Neural cell (in vitro differentiated cells): ENCODE data around the gene MYO5C. TPM values are rescaled to one million over a fixed set of nuclear protein-coding genes. Genes with fewer than 3 reads are reported as not detected.

Source experiments
- H2AFZ ChIP-seq: fragments of 200-600, 300-800 bp; sonication (generic), shearing (Covaris generic); 2 replicates; pipeline ENCODE4 v1.6.0; 2014; ENCODE audit warnings: low read depth, mild to moderate bottlenecking, antibody characterized with exemption, low read length, moderate library complexity
- H3F3A ChIP-seq: fragments of 200-600 bp; shearing (Covaris generic); 2 replicates; pipeline ENCODE4 v1.6.1; 2016; ENCODE audit warnings: mild to moderate bottlenecking, moderate library complexity, mixed read lengths, antibody characterized with exemption, low read length; ENCODE audit not compliant: insufficient read depth, poor library complexity, severe bottlenecking
- H3K27ac ChIP-seq: fragments of 200-600, 300-800 bp; sonication (generic), shearing (Covaris generic); 2 replicates; pipeline ENCODE4 v1.5.1; 2014; ENCODE audit warnings: mild to moderate bottlenecking, low read length, moderate library complexity
- H3K27me3 ChIP-seq: fragments of 300-800, 200-600 bp; sonication (generic), shearing (Covaris generic); 2 replicates; pipeline ENCODE4 v1.6.0; 2014; ENCODE audit warnings: mild to moderate bottlenecking, low read depth, low read length, moderate library complexity; ENCODE audit not compliant: insufficient read depth
- H3K36me3 ChIP-seq: fragments of 300-800, 200-600 bp; sonication (generic), shearing (Covaris generic); 2 replicates; pipeline ENCODE4 v1.5.1; 2014; ENCODE audit warnings: mild to moderate bottlenecking, antibody characterized with exemption, low read length, moderate library complexity; ENCODE audit not compliant: insufficient read depth
- H3K4me2 ChIP-seq: fragments of 300-800, 200-600 bp; sonication (generic), shearing (Covaris generic); 2 replicates; pipeline ENCODE4 v1.6.0; 2014; ENCODE audit warnings: mild to moderate bottlenecking, low read length
- H3K4me3 ChIP-seq: fragments of 300-800, 200-600 bp; sonication (generic), shearing (Covaris generic); 2 replicates; pipeline ENCODE4 v1.5.1; 2014; ENCODE audit warnings: mild to moderate bottlenecking, low read length, moderate library complexity
- H3K79me2 ChIP-seq: fragments of 200-600 bp; shearing (Covaris generic); replicated peaks from 2 replicates; pipeline ENCODE4 v1.6.0; 2014; ENCODE audit warnings: mild to moderate bottlenecking, low read length, moderate library complexity; ENCODE audit not compliant: insufficient read depth
- H3K9ac ChIP-seq: fragments of 300-800, 200-600 bp; sonication (generic), shearing (Covaris generic); 2 replicates; pipeline ENCODE4 v1.6.1; 2016; ENCODE audit warnings: mild to moderate bottlenecking, low read length, mixed read lengths
- H3K9me2 ChIP-seq: fragments of 200-600 bp; shearing (Covaris generic); 2 replicates; pipeline ENCODE4 v1.6.1; 2016; ENCODE audit warnings: mild to moderate bottlenecking, low read length, mixed read lengths; ENCODE audit not compliant: insufficient read depth
- H3K9me3 ChIP-seq: fragments of 200-600, 300-800 bp; sonication (generic), shearing (Covaris generic); 2 replicates; pipeline ENCODE4 v1.6.1; 2016; ENCODE audit warnings: mild to moderate bottlenecking, mixed run types, low read length, moderate library complexity, mixed read lengths
- H4K20me1 ChIP-seq: fragments of 200-600 bp; shearing (Covaris generic); 2 replicates; pipeline ENCODE4 v1.6.1; 2016; ENCODE audit warnings: mild to moderate bottlenecking, mixed run types; ENCODE audit not compliant: insufficient read depth
- EP300 ChIP-seq: fragments of 450-650 bp; conservative IDR thresholded peaks from 2 replicates; pipeline ENCODE4 v1.6.1; 2014; ENCODE audit warnings: antibody characterized with exemption, mild to moderate bottlenecking, moderate library complexity; ENCODE audit not compliant: poor library complexity, severe bottlenecking
- EZH2 ChIP-seq: fragments of 200-600, 300-800 bp; shearing (Covaris generic), sonication (generic); IDR thresholded peaks from 2 replicates; pipeline ENCODE4 v1.6.1; 2014; ENCODE audit warnings: antibody characterized with exemption, low read length, borderline replicate concordance, mild to moderate bottlenecking; ENCODE audit not compliant: insufficient read depth, poor library complexity, severe bottlenecking
- MXI1 ChIP-seq: fragments of 450-650 bp; conservative IDR thresholded peaks from 2 replicates; pipeline ENCODE4 v1.6.1; 2014; ENCODE audit warnings: antibody characterized with exemption, mild to moderate bottlenecking; ENCODE audit not compliant: poor library complexity, severe bottlenecking
- POLR2AphosphoS5 ChIP-seq: IDR thresholded peaks from 2 replicates; pipeline ENCODE4 v1.6.1; 2012
- RAD21 ChIP-seq: fragments of 450-650 bp; conservative IDR thresholded peaks from 2 replicates; pipeline ENCODE4 v1.6.1; 2014; ENCODE audit warnings: antibody characterized with exemption, mild to moderate bottlenecking, moderate library complexity
- SMC3 ChIP-seq: fragments of 450-650 bp; conservative IDR thresholded peaks from 2 replicates; pipeline ENCODE4 v1.6.1; 2014; ENCODE audit warnings: antibody characterized with exemption, mild to moderate bottlenecking, moderate library complexity; ENCODE audit not compliant: poor library complexity
- TAF1 ChIP-seq: IDR thresholded peaks from 2 replicates; pipeline ENCODE4 v1.6.1; 2012; ENCODE audit warnings: low read depth
- polyA plus RNA-seq: library from polyadenylated mRNA; depleted of rRNA; stranded (reverse); fragments of >200 nt; gene quantifications from 2 replicates; pipeline ENCODE4 v1.2.3, GENCODE V29; 2014
- TF ChIP-seq, protein P1 (sequence below): IDR thresholded peaks from 2 replicates; pipeline ENCODE4 v1.6.1; 2012; ENCODE audit warnings: borderline replicate concordance
- TF ChIP-seq, protein P2 (sequence below): fragments of 450-650 bp; IDR thresholded peaks from 2 replicates; pipeline ENCODE4 v1.5.1; 2014; ENCODE audit warnings: antibody characterized with exemption, mild to moderate bottlenecking, moderate library complexity; ENCODE audit not compliant: poor library complexity, severe bottlenecking

MYO5C gene
- polyA plus RNA-seq, 1 donor from 2014 or later: 0.77 TPM

DNA sequence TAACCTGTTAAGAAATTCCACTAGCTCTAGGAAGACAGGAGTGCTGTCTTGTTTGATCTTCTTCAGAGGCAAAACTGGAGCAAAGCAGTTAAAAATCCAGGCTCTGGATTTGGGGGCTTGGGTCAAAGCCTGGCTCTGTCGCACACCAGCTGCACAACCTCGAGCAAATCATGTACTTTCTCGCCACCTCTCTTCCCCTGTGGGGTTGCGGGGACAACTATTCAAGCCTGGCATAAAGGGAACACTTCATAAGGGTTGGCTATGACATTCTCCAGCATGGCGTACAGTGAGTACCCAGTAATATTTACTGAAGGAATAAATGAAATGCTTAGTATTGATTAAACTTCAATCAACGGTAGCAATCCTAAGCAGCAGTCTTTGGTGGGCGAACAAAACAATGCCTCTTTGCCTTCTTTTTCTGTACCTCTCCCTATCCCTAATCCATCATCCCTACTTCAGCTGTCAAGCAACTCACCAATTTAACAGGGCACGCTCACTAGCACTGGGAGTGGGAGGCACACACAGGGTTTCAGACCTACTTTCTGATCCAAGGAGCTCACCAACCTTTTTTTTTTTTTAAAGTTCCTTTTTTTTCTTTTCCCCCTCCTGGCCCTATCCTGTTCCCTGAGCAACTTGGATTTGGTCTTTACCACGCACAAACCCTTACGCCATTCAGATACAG lies 137.4 kb downstream of the MYO5C start:
- Histone ChIP-seq H3K9me2 (no peaks in the 10 kb centered on the region), H3K4me2 (no peak overlapping the region), H3F3A (no peaks in the 10 kb centered on the region), H3K9ac (no peak overlapping the region), H4K20me1 (no peaks in the 10 kb centered on the region), H3K79me2 (no peaks in the 10 kb centered on the region), H3K9me3 (no peaks in the 10 kb centered on the region), H3K4me3 (no peak overlapping the region), H3K27me3 (no peaks in the 10 kb centered on the region), H2AFZ (no peak overlapping the region), H3K27ac (no peak overlapping the region), H3K36me3 (peaks cover 5% of the 10 kb centered on the region)
- TF ChIP-seq, protein P1, sequence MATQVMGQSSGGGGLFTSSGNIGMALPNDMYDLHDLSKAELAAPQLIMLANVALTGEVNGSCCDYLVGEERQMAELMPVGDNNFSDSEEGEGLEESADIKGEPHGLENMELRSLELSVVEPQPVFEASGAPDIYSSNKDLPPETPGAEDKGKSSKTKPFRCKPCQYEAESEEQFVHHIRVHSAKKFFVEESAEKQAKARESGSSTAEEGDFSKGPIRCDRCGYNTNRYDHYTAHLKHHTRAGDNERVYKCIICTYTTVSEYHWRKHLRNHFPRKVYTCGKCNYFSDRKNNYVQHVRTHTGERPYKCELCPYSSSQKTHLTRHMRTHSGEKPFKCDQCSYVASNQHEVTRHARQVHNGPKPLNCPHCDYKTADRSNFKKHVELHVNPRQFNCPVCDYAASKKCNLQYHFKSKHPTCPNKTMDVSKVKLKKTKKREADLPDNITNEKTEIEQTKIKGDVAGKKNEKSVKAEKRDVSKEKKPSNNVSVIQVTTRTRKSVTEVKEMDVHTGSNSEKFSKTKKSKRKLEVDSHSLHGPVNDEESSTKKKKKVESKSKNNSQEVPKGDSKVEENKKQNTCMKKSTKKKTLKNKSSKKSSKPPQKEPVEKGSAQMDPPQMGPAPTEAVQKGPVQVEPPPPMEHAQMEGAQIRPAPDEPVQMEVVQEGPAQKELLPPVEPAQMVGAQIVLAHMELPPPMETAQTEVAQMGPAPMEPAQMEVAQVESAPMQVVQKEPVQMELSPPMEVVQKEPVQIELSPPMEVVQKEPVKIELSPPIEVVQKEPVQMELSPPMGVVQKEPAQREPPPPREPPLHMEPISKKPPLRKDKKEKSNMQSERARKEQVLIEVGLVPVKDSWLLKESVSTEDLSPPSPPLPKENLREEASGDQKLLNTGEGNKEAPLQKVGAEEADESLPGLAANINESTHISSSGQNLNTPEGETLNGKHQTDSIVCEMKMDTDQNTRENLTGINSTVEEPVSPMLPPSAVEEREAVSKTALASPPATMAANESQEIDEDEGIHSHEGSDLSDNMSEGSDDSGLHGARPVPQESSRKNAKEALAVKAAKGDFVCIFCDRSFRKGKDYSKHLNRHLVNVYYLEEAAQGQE: no peak
- TF ChIP-seq POLR2AphosphoS5 (no peak), MXI1 (no peak), RAD21 (no peak), EZH2 (no peak)

DNA sequence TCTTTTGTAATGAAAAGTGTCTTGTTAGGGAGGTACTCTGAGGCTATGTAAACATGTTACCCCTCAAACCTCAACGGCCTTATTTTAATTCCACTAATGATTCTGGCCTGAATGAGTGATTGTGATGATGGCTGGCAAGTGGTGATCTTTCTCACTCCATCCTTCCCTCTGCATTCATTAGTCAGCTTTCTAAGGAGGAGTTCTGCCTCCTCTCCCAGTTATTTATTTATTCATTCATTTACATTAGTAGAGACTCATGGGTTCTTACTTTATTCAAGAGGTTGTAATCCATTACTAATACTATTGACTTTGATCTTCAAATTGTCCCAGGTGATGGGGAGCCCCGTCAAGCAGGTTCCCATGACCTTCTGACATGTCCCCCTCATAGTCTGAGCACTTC lies 139.7 kb downstream of the MYO5C start:
- Histone ChIP-seq H3K9me3 (no peaks in the 10 kb centered on the region), H3K9me2 (no peaks in the 10 kb centered on the region), H4K20me1 (no peaks in the 10 kb centered on the region), H3F3A (no peaks in the 10 kb centered on the region), H3K36me3 (no peaks in the 10 kb centered on the region), H3K79me2 (no peaks in the 10 kb centered on the region), H3K4me2 (no peak overlapping the region), H3K27me3 (no peaks in the 10 kb centered on the region), H3K27ac (no peak overlapping the region), H2AFZ (no peak overlapping the region), H3K9ac (no peak overlapping the region), H3K4me3 (no peak overlapping the region)
- TF ChIP-seq, protein P2, sequence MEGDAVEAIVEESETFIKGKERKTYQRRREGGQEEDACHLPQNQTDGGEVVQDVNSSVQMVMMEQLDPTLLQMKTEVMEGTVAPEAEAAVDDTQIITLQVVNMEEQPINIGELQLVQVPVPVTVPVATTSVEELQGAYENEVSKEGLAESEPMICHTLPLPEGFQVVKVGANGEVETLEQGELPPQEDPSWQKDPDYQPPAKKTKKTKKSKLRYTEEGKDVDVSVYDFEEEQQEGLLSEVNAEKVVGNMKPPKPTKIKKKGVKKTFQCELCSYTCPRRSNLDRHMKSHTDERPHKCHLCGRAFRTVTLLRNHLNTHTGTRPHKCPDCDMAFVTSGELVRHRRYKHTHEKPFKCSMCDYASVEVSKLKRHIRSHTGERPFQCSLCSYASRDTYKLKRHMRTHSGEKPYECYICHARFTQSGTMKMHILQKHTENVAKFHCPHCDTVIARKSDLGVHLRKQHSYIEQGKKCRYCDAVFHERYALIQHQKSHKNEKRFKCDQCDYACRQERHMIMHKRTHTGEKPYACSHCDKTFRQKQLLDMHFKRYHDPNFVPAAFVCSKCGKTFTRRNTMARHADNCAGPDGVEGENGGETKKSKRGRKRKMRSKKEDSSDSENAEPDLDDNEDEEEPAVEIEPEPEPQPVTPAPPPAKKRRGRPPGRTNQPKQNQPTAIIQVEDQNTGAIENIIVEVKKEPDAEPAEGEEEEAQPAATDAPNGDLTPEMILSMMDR: no peak
- no peak for TF ChIP-seq POLR2AphosphoS5
- TF ChIP-seq EZH2: no peak
- no peak for TF ChIP-seq TAF1
- TF ChIP-seq SMC3: no peak
- no peak for TF ChIP-seq MXI1
- TF ChIP-seq, protein P1: no peak
- TF ChIP-seq EP300: no peak
